Measurements from ENCODE around the gene GPR160.

Gene GPR160

DNA sequence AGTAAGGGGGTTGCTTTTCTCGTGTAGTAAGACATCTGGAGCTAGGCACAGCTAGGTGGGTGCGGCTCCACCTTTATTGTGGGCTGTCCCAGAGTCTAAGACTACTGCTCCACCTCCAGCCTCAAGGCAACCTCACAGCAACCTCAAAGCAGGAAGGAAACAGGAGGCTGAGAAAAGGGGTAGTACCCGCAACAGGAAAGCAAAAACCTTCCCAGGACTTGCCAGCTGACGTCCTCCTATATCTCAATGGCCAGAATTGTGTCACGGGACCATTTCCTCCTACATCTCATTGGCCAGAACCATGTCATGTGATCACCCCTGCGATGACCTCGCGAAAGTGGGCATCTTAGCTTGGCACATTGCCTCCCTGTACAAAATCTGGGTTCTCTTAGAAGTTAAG, 4.3 kb upstream of the GPR160 start:
- DNase-seq, result no peak

DNA sequence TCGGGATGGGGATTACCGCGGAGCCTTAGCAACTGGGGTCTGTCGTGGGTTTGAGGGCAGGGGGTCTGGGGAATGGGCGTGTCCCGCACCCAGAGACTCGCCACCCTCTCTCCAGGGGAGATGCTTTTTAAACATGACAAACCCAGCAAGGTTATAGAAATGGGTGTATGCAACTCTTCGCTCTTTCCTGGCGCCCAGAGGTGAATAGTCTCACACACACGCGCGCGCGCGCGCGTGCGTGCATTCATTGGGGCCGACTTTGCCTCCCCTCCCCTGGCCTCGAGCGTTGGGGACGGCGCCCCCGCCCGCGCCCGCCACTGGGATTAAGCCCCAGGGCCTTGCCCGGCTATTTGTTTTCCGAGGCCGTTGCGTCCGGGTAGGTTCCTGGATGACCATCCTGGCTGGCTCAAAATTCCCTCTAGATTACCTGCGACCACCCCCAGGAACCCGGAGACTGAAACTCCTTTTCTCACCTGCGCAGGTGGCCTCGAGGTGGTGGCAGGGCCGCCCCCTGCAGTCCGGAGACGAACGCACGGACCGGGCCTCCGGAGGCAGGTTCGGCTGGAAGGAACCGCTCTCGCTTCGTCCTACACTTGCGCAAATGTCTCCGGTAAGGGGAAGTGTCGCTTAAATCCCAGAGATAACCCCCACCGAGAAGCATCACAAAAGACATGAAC, 777 bp downstream of the GPR160 start:
- no peak for DNase-seq

DNA sequence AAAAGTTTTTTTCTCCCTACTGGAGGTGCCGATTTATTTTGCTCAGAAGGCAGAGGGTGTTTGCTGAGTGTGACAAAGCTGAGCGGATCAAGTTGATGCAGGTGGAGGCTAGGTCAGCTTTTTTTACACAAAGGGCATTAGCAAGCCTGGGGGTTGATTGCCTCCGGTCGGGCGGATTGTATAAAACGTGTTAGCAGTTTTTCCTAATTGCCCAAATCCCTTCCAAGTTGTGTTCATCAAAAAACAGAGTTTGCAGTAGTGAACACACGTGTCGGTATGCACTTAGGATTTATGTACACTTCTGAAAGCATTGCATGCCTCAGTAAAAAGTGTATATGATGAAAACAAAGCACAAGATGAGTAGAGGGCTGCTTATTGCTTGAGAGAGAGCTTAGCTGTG, 2.6 kb downstream of the GPR160 start:
- no peak for DNase-seq

DNA sequence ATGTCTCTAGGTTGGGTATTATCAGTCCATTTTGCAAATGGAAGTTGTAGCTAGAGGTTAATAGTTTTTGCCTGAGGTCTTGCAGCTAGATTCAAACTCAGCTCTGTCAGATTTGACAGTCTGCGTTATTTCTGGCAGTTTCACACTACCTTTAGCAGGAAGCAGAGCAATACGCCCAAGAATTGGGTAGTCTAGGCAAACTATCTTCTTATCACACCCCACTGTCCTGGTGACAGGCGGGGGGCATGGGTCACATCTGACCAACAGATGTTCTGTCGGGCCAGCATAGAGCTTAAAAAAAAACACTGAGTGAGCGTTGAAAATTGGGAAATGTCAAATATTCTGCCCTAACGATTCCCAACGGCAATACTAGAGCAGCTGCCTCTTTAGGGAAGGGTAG, 5.7 kb downstream of the GPR160 start:
- DNase-seq, result peak; percentile 15

DNA sequence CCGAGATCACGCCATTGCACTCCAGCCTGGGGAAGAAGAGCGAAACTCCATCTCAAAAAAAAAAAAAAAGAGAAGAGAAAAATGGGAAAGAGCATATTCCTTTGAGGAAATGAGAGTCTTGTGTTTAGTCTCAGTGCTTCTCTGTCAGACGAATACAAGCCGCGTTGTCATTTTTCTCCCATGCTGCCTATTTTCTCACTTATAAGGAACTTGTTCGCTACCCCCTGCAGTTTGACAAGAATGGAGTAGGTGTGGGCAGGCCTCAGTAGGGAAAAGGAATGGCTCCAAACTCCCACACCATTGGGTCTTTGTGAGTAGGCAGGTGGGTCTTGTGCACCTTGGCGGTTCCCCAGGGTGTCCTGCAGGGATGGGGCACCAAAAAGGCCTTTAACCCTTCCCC, 6.5 kb downstream of the GPR160 start:
- no peak for DNase-seq

DNA sequence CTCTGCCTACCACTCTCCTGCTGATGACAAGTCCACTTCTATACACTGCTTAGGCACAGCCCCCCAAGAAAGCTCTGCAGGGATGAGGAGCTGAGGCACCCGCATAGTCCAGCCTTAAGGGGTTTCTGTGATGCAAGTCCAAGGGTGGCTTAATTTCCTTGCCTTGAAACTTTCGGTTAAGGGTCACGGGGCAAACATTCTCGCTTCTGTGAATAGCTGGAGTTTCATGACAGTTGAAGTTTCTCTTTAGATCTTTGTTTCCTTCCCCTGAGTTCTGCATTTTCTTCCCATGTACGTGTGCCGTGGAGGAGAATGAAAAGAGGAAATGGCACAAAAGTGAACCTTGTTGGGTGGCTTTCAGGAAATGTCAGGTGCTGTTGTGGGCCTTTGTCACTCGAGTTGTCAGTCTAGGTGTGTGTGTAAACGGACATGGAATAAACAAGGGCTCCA, 7.0 kb downstream of the GPR160 start:
- DNase-seq, result no peak

DNA sequence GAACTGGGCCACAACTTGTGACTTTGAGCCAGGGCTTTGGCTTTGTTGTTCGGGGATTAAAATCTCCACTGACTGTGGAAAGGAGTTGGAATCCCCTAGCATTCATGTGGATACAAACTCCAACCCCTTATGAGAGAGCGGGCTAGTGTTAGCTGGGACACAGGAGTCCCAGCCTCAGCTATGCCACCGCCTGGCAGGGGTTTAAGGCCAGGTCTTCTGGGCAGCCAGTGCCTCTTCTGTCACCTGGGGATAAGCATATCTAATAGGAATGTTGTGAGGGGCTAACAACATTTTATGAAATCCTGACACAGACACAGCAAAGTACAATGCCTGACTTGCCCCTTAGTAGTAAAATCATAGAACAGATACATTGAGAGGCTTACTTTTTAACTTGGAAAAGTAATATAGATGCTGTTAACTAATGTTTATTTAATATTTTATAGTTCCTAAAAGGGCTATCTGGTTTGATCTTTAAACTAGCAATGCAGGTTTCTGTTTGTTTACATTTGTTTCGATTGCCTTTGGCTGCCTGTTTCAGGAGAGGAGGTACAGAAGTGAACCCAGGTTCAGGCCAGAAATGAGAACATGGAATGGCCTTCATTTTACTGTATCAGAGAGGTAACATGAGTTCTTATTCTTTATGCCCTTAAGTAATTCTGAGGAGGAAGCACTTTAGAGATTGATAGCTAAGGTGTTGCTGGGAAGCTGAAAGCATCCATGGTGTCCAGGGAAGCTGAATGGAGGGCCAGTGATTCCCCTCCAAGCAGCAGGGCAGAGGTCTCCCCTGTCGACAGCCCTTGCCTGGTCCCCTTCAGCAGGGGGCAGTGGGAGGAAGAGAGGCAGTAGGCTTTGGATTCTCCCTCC, 8.7 kb downstream of the GPR160 start:
- DNase-seq, result no peak

DNA sequence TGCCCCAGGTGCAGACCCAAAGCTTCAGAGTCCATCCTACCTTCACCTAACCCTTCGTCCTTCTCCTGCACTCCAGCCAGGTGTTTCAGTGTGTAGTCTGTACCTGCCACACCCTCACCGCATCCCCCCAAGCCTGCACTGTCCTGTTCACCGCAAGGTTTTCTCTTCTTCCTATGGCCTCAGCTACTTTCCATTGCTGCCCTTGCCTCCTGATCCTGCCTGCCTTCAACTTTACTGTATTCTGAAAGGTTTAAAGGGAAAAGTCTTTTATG, 9.3 kb downstream of the GPR160 start:
- DNase-seq, result no peak

DNA sequence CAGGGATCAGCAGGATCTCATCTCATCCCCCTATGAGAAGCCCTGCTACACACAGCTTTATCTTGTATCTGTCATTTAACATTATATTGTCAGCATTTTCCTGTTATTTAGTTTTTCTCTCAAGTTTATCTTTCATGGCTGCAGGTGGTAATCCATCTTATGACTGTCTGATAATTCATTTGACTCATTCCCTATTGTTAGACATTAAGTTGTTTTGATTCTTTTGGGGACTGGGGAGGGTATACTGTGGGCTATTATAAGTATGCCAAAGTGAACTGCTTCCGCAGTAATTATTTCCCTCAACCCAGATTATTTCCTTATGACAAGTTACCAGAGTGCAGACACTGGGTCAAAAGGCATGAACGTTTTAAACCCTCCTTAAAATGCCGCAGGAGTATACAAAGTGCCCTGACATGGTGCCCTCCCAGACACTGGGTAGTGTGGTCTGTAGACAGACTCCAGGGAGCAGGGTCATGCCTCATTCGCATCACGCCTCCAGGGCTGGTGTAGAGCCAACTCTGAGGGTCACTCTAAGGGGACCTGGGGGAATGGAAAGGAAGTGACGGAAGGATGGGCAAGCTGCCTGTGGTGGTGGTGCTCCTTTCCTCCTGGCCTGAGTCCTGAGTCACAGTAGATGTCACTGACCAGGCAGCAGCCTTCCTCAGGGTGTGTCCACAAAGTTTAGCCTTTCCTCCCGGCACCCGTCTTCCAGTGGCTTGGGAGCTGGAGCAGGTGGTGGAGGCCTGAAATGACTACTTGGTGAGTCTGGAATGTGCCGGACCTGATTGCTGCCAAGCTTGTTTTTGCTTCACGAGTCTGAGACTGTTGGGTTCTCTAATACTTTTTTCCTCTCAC, 11.6 kb downstream of the GPR160 start:
- peak; percentile 69 for DNase-seq

DNA sequence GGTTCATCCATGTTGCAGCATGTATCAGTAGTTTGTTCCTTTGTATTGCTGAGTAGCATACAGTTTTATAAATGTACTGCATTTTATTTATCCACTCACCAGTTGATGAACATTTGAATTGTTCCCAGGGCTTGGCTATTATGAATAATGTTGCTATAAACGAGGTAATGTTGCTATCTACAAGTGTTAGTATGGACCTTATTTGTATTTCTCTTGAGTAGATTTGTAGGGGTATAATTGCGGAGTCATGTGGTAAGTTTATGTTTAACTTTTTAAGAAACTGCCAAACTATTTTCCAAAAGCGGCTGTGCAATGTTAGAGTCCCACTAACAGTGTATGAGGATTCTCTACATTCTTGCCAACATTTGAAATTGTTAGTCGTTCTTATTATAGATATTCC, 13.0 kb downstream of the GPR160 start:
- DNase-seq, result no peak

DNA sequence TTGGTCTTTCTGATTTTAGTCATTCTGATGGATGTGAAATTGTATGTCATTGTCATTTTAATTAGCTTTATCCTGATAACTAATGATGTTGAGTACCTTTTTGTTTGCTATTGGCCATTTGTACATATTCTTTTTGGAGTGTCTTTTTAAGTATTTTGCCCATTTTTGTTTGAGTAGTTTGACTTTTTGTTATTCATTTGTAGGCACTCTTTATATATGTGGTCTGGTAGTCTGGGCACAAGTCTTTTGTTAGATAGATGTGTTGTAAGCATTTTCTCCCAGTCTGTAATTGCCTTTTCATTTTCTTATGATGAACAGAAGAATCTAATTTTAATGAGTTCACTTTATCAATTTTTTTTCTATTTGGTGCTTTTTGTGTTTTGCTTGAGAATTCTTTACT, 14.6 kb downstream of the GPR160 start:
- DNase-seq, result no peak

DNA sequence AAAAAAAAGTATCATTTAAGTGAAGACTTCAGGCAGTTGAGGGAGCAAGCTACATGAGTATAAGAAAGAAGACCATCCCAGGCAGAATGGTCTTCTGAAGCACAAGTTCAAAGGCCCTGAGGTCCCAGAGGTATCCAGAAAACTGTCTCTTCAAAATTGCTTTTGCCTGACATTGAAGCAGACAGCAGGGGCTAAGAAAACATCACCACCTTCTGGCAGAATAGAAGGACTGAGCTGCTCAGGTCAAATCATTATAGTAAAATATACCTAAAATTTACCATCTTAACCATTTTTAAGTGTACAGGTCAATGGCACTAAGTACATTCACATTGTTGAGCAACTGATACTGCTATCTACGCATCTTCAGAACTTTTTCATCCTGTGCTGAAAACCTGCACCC, 16.4 kb downstream of the GPR160 start:
- DNase-seq, result no peak

DNA sequence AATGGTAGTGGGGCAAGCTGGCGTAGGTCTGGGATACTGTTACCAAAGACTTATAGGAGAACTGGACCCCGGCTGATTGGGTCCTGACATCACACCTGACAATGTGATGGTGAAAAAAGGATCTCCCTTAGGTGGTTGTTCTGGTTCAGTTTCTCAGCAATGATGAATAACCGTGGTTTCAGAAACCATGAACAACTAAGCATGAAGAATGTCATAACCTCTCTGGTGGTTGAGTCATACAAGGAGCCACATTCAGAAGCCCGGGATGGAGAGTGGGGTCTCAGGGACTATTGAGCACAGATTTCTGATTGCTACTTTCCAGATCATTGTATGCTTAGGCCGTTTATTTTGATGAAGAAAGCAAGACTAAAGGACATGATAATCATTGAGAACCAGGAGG, 17.4 kb downstream of the GPR160 start:
- DNase-seq, result peak; percentile 41

DNA sequence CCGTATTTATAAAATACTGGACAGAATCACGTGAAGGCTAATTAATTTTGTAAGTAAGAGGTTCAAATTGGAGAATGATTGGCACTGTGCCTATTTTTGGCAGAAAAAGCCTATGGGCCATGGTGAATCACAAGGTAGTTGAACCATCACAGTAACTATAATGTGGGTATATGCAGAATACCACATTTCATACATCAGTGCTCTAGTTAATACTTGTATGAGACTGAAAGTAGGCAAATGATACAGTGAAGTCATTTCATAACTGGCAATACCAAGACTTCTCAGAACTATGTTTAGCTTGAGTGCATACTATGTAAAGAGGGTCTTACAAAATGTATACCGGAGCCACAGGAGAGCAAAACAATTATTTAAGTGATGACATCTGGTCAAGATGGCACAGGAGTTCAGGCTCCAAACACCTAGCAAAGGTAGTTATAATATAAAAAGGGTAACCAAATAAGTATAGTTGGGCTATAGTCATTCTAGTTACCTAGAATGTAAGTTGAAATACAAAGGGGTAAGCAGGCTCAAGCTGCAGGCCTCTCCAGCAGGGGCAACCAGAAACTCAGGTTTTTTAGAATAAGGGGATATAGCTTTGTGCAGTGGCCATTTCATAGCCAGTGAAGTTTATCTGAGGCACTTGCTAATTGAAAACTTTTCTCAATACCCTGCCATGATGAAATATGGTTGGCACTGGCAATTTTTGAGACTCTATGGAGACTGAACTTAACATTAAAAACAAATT, 19.1 kb downstream of the GPR160 start:
- DNase-seq, result no peak

DNA sequence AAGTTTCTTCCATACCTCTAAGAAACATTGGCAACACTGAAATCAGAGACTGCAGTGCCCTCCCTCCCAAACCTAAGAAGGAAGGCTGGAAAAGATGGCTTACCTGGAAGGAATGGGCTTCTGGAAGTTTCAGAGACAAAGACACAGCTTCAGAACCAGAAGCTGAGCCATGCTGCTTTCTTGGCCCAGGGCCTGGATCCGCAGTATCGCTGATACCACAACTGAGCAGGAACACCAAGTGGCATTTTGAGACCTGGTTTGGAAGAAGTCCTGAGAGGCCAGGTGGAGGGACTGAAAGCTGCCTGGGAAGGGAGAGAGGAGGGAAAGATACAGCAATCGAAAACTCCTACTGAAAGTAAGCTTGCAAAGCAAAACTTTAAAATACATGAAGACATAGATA, 19.8 kb downstream of the GPR160 start:
- no peak for DNase-seq

DNA sequence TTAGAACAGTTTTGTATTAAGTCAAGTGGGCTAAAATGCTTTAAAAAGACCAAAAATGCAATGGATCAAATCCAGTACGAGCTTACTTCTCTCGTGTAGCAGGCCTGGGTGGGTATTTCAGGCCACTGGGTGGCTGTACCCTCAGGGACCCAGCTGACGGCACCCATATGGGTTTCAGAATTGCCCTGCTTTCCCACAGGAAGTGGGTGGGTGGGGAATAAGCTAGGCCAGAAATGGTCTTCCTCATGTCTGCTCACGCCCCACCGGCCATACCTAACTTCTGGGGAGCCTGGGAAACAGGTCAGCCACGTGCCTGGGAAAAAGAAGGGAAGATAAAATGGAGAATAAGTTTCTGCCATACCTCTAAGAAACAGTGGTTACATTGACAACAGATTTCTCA, 20.3 kb downstream of the GPR160 start:
- DNase-seq, result no peak

DNA sequence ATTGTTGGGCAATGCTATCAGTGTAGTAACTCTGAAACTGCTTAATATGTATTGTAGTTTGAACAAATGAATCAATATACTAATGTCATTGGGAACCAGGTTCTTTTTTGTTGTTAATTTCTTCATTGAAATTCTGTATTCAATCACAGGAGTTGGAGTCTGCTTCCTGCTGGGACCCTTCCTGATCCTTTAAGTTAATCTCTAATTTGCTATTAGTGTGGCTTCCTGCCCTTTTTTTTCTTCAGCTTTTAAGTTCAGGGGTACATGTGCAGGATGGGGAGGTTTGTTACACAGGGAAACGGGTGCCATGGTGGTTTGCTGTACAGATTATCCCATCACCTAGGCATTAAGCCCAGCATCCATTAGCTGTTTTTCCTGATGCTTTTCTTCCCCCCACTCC, 21.7 kb downstream of the GPR160 start:
- no peak for DNase-seq

DNA sequence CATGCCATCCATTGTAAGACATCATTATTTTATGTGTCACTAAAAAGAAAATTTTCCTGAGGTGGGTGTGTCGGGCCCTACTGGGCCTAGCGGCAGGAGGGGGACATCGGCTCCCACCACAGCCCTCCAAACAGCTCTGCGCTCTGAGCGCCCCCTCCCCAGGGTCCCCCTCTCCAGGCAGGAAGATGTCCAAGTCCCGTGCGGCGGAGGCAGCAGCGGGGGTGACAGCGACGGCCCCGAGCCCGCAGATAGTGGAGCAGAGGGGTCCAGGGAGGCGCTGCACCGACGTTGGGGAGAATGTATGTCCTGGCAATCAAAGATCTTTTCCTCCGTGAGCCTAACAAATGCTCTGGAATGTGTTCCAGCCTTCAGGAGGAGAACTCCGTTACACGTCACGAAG, 24.3 kb downstream of the GPR160 start:
- no peak for DNase-seq

DNA sequence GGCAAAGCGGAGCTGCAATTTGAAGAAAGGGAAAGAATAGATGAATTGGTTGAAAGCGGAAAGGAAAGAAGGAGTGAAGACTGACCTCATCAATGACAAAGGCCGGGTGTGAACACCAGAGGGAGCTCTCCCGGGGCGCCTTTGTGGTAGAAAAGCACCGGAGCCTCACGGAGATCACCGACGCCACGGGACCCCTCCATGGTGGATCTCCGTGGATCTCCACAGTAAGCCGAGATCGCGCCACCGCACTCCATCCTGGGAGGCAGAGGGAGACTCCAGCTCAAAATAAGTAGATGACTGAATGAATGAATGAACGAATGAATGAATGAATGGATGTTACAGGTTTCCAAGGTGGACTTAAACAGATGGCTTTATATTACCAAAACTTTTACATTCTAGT, 25.0 kb downstream of the GPR160 start:
- no peak for DNase-seq

DNA sequence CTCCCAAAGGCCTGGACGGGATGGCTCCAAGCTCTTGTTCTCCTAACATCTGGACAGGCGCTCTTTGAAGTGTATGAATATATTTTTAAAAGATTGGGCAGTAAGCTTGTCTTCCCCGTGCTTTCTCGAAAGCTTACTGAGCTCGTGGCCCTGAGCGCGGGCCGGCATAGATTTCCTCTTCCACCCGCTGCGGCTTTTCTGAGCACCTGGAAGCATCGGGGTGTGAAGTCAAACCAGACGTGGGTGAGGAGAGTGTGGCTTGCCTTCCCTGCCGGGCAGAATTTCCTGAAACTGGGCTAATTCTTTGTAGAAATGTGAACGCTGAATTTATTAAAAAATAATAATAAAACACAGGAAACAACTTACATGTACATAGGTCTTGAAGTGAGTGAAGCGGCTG, 25.9 kb downstream of the GPR160 start:
- DNase-seq, result no peak

DNA sequence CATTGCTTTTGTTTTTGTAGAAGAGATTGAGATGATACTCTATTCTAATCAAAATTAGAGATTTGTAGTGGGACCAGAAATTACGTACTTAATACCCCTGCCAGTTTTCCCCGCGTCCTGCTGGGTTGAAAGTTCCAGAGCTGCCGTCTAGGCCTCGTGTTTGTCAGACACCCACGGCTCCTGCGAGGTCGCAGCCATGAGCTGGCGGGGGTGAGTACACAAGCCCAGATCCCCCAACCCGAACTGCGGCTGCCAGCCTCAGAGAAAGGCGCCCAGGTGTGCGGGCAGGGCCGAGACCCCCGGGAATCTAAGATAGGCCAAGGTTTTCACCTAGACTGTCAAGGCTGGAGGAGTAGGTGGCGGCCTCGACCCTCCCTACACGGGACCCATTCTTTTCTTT, 26.3 kb downstream of the GPR160 start:
- no peak for DNase-seq

DNA sequence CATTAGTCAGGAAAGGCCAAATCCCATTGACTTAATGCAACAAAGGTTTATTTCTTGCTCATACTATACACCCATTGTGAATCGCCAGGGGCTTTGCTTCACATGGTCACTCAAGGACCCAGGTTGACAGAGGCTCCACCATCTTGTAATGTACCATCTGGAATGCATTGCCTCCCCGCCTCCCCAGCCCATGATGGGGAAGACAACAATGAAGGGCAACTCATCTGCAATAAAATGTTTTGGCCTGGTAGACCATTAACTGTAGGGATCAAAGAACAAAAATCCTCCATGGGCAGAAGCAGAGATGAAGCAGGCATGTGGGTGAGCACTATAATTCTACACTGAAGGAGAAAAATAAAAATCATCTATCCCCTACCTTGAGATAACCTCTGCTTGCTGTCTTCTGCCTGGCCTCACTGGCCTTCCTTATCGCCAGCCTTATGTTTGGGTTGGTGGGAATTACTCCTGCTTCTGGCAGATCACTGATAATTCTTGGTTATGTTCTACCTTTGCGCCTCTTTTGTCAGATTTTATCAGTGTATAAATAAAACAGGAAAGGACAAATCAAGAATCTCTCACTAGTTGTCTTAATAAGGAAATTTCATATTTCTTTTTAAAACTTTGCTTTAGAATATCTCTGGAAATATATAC, 37.8 kb downstream of the GPR160 start:
- no peak for DNase-seq

All from EL (cell line).